Measurements from ENCODE around the gene GATAD2B.
"Not testable (repeated sequence)": the region's sequence is repeated elsewhere in the genome, so short reads cannot be mapped to it uniquely, and the experiment has no call there.

GATAD2B gene

GRCh38 chr1:153848805-153849204 is 74.0 kb downstream of the GATAD2B start:
- Histone ChIP-seq H3K9me3 (ENCODE audit: control insufficient read depth, low read length) (no peaks in the 10 kb centered on the region), H3K4me2 (ENCODE audit: low read length) (no peak overlapping the region), H2AFZ (no peak overlapping the region), H3K27me3 (ENCODE audit: control insufficient read depth, insufficient read depth, low read length) (no peaks in the 10 kb centered on the region), H3K36me3 (ENCODE audit: control insufficient read depth, insufficient read depth, low read length) (no peaks in the 10 kb centered on the region), H3K27ac (no peak overlapping the region), H3K9ac (no peak overlapping the region), H3K79me2 (peaks cover 5% of the 10 kb centered on the region), H3K4me3 (ENCODE audit: low read depth, low read length) (no peak overlapping the region), H3K4me1 (peaks cover 13% of the 10 kb centered on the region)
- TF ChIP-seq CTCF (IDR thresholded peaks at IDR 0.05), result no peak

GRCh38 chr1:153845158-153845557 is 77.6 kb downstream of the GATAD2B start:
- no peaks in the 10 kb centered on the region for H3K36me3 ChIP-seq (ENCODE audit: control insufficient read depth, insufficient read depth, low read length)
- no peak overlapping the region for H2AFZ ChIP-seq
- H3K4me3 ChIP-seq (ENCODE audit: low read depth, low read length), result no peak overlapping the region
- H3K4me2 ChIP-seq (ENCODE audit: low read length), result no peak overlapping the region
- peaks cover 8% of the 10 kb centered on the region for H3K79me2 ChIP-seq
- TF ChIP-seq CTCF (IDR thresholded peaks at IDR 0.05), result no peak
- H3K27ac ChIP-seq, result no peak overlapping the region
- H3K4me1 ChIP-seq, result peaks cover 14% of the 10 kb centered on the region
- no peak overlapping the region for H3K9ac ChIP-seq
- H3K9me3 ChIP-seq (ENCODE audit: control insufficient read depth, low read length), result no peaks in the 10 kb centered on the region
- no peaks in the 10 kb centered on the region for H3K27me3 ChIP-seq (ENCODE audit: control insufficient read depth, insufficient read depth, low read length)

GRCh38 chr1:153844349-153844748 is 78.4 kb downstream of the GATAD2B start:
- not testable (repeated sequence) for H3K9me3 ChIP-seq (ENCODE audit: control insufficient read depth, low read length); H3K9ac ChIP-seq; H3K27ac ChIP-seq; H2AFZ ChIP-seq; H3K27me3 ChIP-seq (ENCODE audit: control insufficient read depth, insufficient read depth, low read length); H3K36me3 ChIP-seq (ENCODE audit: control insufficient read depth, insufficient read depth, low read length); H3K4me3 ChIP-seq (ENCODE audit: low read depth, low read length); H3K79me2 ChIP-seq
- peaks cover 14% of the 10 kb centered on the region for H3K4me1 ChIP-seq
- H3K4me2 ChIP-seq (ENCODE audit: low read length), result peak overlapping the region; percentile 42

GRCh38 chr1:153842006-153842471 is 80.7 kb downstream of the GATAD2B start:
- no peak overlapping the region for H3K27ac ChIP-seq

GRCh38 chr1:153841463-153841994 is 81.2 kb downstream of the GATAD2B start:
- no peak overlapping the region for H3K4me3 ChIP-seq (ENCODE audit: low read depth, low read length)
- TF ChIP-seq CTCF (IDR thresholded peaks at IDR 0.05), result no peak
- H3K4me2 ChIP-seq (ENCODE audit: low read length), result no peak overlapping the region
- H2AFZ ChIP-seq, result no peak overlapping the region
- peaks cover 6% of the 10 kb centered on the region for H3K79me2 ChIP-seq
- no peak overlapping the region for H3K27ac ChIP-seq
- no peaks in the 10 kb centered on the region for H3K36me3 ChIP-seq (ENCODE audit: control insufficient read depth, insufficient read depth, low read length)
- H3K9me3 ChIP-seq (ENCODE audit: control insufficient read depth, low read length), result no peaks in the 10 kb centered on the region
- H3K9ac ChIP-seq, result no peak overlapping the region
- no peaks in the 10 kb centered on the region for H3K27me3 ChIP-seq (ENCODE audit: control insufficient read depth, insufficient read depth, low read length)
- peaks cover 4% of the 10 kb centered on the region for H3K4me1 ChIP-seq

More at GRCh38 chr1:153842006-153842471, 80.7 kb downstream of the GATAD2B start:
- H3K4me2 ChIP-seq (ENCODE audit: low read length), result no peak overlapping the region
- no peaks in the 10 kb centered on the region for H3K9me3 ChIP-seq (ENCODE audit: control insufficient read depth, low read length)
- H3K4me3 ChIP-seq (ENCODE audit: low read depth, low read length), result no peak overlapping the region
- no peaks in the 10 kb centered on the region for H3K27me3 ChIP-seq (ENCODE audit: control insufficient read depth, insufficient read depth, low read length)
- no peak for TF ChIP-seq CTCF (IDR thresholded peaks at IDR 0.05)
- H3K4me1 ChIP-seq, result peaks cover 4% of the 10 kb centered on the region
- no peak overlapping the region for H2AFZ ChIP-seq
- no peak overlapping the region for H3K9ac ChIP-seq
- no peaks in the 10 kb centered on the region for H3K36me3 ChIP-seq (ENCODE audit: control insufficient read depth, insufficient read depth, low read length)
- peaks cover 6% of the 10 kb centered on the region for H3K79me2 ChIP-seq

GRCh38 chr1:153840774-153841173 is 82.0 kb downstream of the GATAD2B start:
- not testable (repeated sequence) for H3K27ac ChIP-seq; H3K79me2 ChIP-seq; H3K36me3 ChIP-seq (ENCODE audit: control insufficient read depth, insufficient read depth, low read length); H3K4me3 ChIP-seq (ENCODE audit: low read depth, low read length); H3K4me2 ChIP-seq (ENCODE audit: low read length); H2AFZ ChIP-seq; H3K4me1 ChIP-seq; H3K9ac ChIP-seq; H3K27me3 ChIP-seq (ENCODE audit: control insufficient read depth, insufficient read depth, low read length); H3K9me3 ChIP-seq (ENCODE audit: control insufficient read depth, low read length)

GRCh38 chr1:153833968-153834367 is 88.8 kb downstream of the GATAD2B start:
- peaks cover 13% of the 10 kb centered on the region for H3K79me2 ChIP-seq
- H3K4me3 ChIP-seq (ENCODE audit: low read depth, low read length); H3K9ac ChIP-seq; H2AFZ ChIP-seq; H3K27me3 ChIP-seq (ENCODE audit: control insufficient read depth, insufficient read depth, low read length); H3K4me2 ChIP-seq (ENCODE audit: low read length); H3K36me3 ChIP-seq (ENCODE audit: control insufficient read depth, insufficient read depth, low read length); H3K4me1 ChIP-seq; H3K27ac ChIP-seq; H3K9me3 ChIP-seq (ENCODE audit: control insufficient read depth, low read length): not testable (repeated sequence)
